HG03432 (cell line): ENCODE results near the gene ZFP36L2.

ENCODE experiments used
- ATAC-seq: cut with Tn5 transposase; IDR thresholded peaks from one replicate; pipeline ENCODE4 v1.9.1; 2021; ENCODE audit warnings: mild to moderate bottlenecking, moderate library complexity; ENCODE audit not compliant: unreplicated experiment

Gene ZFP36L2

GRCh38 chr2:43210467-43211303, 15.7 kb downstream of the ZFP36L2 start:
- ATAC-seq: no peak

GRCh38 chr2:43210125-43210466, 16.3 kb downstream of the ZFP36L2 start:
- no peak for ATAC-seq

GRCh38 chr2:43209204-43209717, 17.1 kb downstream of the ZFP36L2 start:
- no peak for ATAC-seq

- ATAC-seq: no peak
These were observed 18.7 kb downstream of the ZFP36L2 start for GRCh38 chr2:43207553-43208300.

- ATAC-seq: no peak
These were observed 19.8 kb downstream of the ZFP36L2 start for GRCh38 chr2:43206602-43207001.

GRCh38 chr2:43203373-43203772, 23.0 kb downstream of the ZFP36L2 start:
- ATAC-seq: no peak

GRCh38 chr2:43202289-43202688, 24.1 kb downstream of the ZFP36L2 start:
- ATAC-seq: no peak

GRCh38 chr2:43201497-43201896, 24.9 kb downstream of the ZFP36L2 start:
- ATAC-seq: no peak

- no peak for ATAC-seq
These were observed 25.4 kb downstream of the ZFP36L2 start for GRCh38 chr2:43201016-43201415.

- no peak for ATAC-seq
These were observed 26.6 kb downstream of the ZFP36L2 start for GRCh38 chr2:43199492-43200488.

GRCh38 chr2:43198263-43198662, 28.1 kb downstream of the ZFP36L2 start:
- no peak for ATAC-seq

- ATAC-seq: no peak
These were observed 28.9 kb downstream of the ZFP36L2 start for GRCh38 chr2:43197588-43197896.

GRCh38 chr2:43196768-43197587, 29.4 kb downstream of the ZFP36L2 start:
- no peak for ATAC-seq

GRCh38 chr2:43194121-43194869, 32.1 kb downstream of the ZFP36L2 start:
- ATAC-seq: peak; percentile 65

- ATAC-seq: no peak
These were observed 32.7 kb downstream of the ZFP36L2 start for GRCh38 chr2:43193652-43194120.

GRCh38 chr2:43192744-43193651, 33.4 kb downstream of the ZFP36L2 start:
- no peak for ATAC-seq

- ATAC-seq: no peak
These were observed 34.4 kb downstream of the ZFP36L2 start for GRCh38 chr2:43191947-43192516.
